HG03521 (cell line): Measurements from ENCODE around the gene HDAC4.

Experiments
- ATAC-seq: cut with Tn5 transposase; IDR thresholded peaks from one replicate; pipeline ENCODE4 v1.9.1; 2021; ENCODE audit warnings: mild to moderate bottlenecking, moderate library complexity; ENCODE audit not compliant: unreplicated experiment

HDAC4 gene

GRCh38 chr2:239150125-239151011 lies 250.5 kb downstream of the HDAC4 start:
- ATAC-seq: no peak

GRCh38 chr2:239149501-239149900 lies 251.3 kb downstream of the HDAC4 start:
- no peak for ATAC-seq

- no peak for ATAC-seq
These were observed 252.2 kb downstream of the HDAC4 start for GRCh38 chr2:239148495-239149200.

GRCh38 chr2:239147376-239147775 lies 253.4 kb downstream of the HDAC4 start:
- no peak for ATAC-seq

- no peak for ATAC-seq
These were observed 254.1 kb downstream of the HDAC4 start for GRCh38 chr2:239146741-239147181.

GRCh38 chr2:239146011-239146641 lies 254.7 kb downstream of the HDAC4 start:
- no peak for ATAC-seq

GRCh38 chr2:239145601-239146000 lies 255.2 kb downstream of the HDAC4 start:
- ATAC-seq: no peak

GRCh38 chr2:239145106-239145505 lies 255.7 kb downstream of the HDAC4 start:
- no peak for ATAC-seq

- ATAC-seq: no peak
These were observed 256.2 kb downstream of the HDAC4 start for GRCh38 chr2:239144713-239144999.

GRCh38 chr2:239143858-239144712 lies 256.7 kb downstream of the HDAC4 start:
- no peak for ATAC-seq

GRCh38 chr2:239142806-239143205 lies 258.0 kb downstream of the HDAC4 start:
- ATAC-seq: no peak

GRCh38 chr2:239142296-239142695 lies 258.5 kb downstream of the HDAC4 start:
- no peak for ATAC-seq

GRCh38 chr2:239141021-239141760 lies 259.6 kb downstream of the HDAC4 start:
- no peak for ATAC-seq

GRCh38 chr2:239140346-239141020 lies 260.3 kb downstream of the HDAC4 start:
- ATAC-seq: no peak

GRCh38 chr2:239139566-239139965 lies 261.3 kb downstream of the HDAC4 start:
- no peak for ATAC-seq

- ATAC-seq: no peak
These were observed 261.7 kb downstream of the HDAC4 start for GRCh38 chr2:239139101-239139500.

GRCh38 chr2:239138610-239139009 lies 262.2 kb downstream of the HDAC4 start:
- ATAC-seq: no peak

GRCh38 chr2:239137898-239138283 lies 262.9 kb downstream of the HDAC4 start:
- ATAC-seq: no peak

- no peak for ATAC-seq
These were observed 263.5 kb downstream of the HDAC4 start for GRCh38 chr2:239137165-239137897.
